Naive thymus-derived CD4-positive, alpha-beta T cell (primary cell): ENCODE measurements around the gene TNFRSF1B. TPM values are rescaled to one million over a fixed set of nuclear protein-coding genes. Genes with fewer than 3 reads are reported as not detected.

ENCODE experiments used
- ATAC-seq: fragments of 150-1000 bp; cut with Tn5 transposase; 2 replicates; pipeline ENCODE4 v1.10.0; 2021; ENCODE audit warnings: mild to moderate bottlenecking, moderate library complexity
- CTCF ChIA-PET: fragments of 350-600 bp; sonication (Branson Sonifier 250); formaldehyde crosslinking; loops from one replicate; lab custom pipeline; 2021; ENCODE audit warnings: antibody characterized with exemption; lab: Charles Lee
- POLR2A ChIA-PET: fragments of 350-600 bp; sonication (Branson Sonifier 250); formaldehyde crosslinking; loops from one replicate; lab custom pipeline; 2021; ENCODE audit warnings: antibody characterized with exemption, inconsistent platforms; lab: Charles Lee
- DNase-seq, 9 donors: peaks; one replicate each; pipeline versions ENCODE4 v3.0.0 to v3.0.0-alpha.2; 2020 to 2022; ENCODE audit warnings: mixed read lengths in 1 of 9
- H3K27ac ChIP-seq: one replicate; pipeline ENCODE4 v1.7.0; 2013; ENCODE audit warnings: mild to moderate bottlenecking, low read depth, low read length, moderate library complexity
- H3K27me3 ChIP-seq, 2 donors: one replicate each; pipeline ENCODE4 v1.7.0; 2013; ENCODE audit warnings: low read length in 2 of 2, mild to moderate bottlenecking in 2 of 2, moderate library complexity in 2 of 2; ENCODE audit not compliant: control insufficient read depth in 2 of 2, insufficient read depth in 2 of 2
- H3K36me3 ChIP-seq, 3 experiments: 1 replicate in 2 of 3; 2 replicates in 1 of 3; pipeline ENCODE4 v1.7.0; 2013; ENCODE audit warnings: low read length in 3 of 3, mild to moderate bottlenecking in 3 of 3, moderate library complexity in 1 of 3; ENCODE audit not compliant: insufficient read depth in 3 of 3, control insufficient read depth in 2 of 3
- H3K4me1 ChIP-seq, 2 donors: one replicate each; pipeline ENCODE4 v1.7.0; 2013; ENCODE audit warnings: low read length in 2 of 2, mild to moderate bottlenecking in 2 of 2, moderate library complexity in 1 of 2; ENCODE audit not compliant: control insufficient read depth in 2 of 2, insufficient read depth in 2 of 2
- H3K4me3 ChIP-seq: 2 replicates; pipeline ENCODE4 v1.7.0; 2013; ENCODE audit warnings: mild to moderate bottlenecking, low read length
- H3K9me3 ChIP-seq, 3 experiments: 1 replicate in 2 of 3; 2 replicates in 1 of 3; pipeline ENCODE4 v1.7.0; 2013; ENCODE audit warnings: low read length in 3 of 3; ENCODE audit not compliant: control insufficient read depth in 2 of 3
- H3K27ac Mint-ChIP-seq, 9 donors: one replicate each; pipeline ENCODE4 v1.8.0; 2020 to 2022; ENCODE audit warnings: mixed read lengths in 9 of 9, mild to moderate bottlenecking in 8 of 9, moderate library complexity in 5 of 9, inconsistent platforms in 2 of 9
- H3K27me3 Mint-ChIP-seq, 5 donors: one replicate each; pipeline ENCODE4 v1.8.0; 2021 to 2022; ENCODE audit warnings: mixed read lengths in 5 of 5, mild to moderate bottlenecking in 1 of 5
- H3K36me3 Mint-ChIP-seq, 5 donors: one replicate each; pipeline ENCODE4 v1.8.0; 2020 to 2022; ENCODE audit warnings: mixed read lengths in 5 of 5, mild to moderate bottlenecking in 3 of 5, inconsistent platforms in 1 of 5
- H3K4me1 Mint-ChIP-seq, 7 donors: one replicate each; pipeline ENCODE4 v1.8.0; 2020 to 2022; ENCODE audit warnings: mixed read lengths in 7 of 7, mild to moderate bottlenecking in 3 of 7, inconsistent platforms in 1 of 7
- H3K4me3 Mint-ChIP-seq, 10 donors: one replicate each; pipeline ENCODE4 v1.8.0; 2020 to 2022; ENCODE audit warnings: mild to moderate bottlenecking in 10 of 10, mixed read lengths in 10 of 10, moderate library complexity in 6 of 10, inconsistent platforms in 2 of 10
- H3K9me3 Mint-ChIP-seq, 11 donors: one replicate each; pipeline ENCODE4 v1.8.0; 2020 to 2022; ENCODE audit warnings: mixed read lengths in 11 of 11, mild to moderate bottlenecking in 4 of 11, inconsistent platforms in 1 of 11, moderate library complexity in 1 of 11
- intact Hi-C, 2 donors: fragments of 100-400 bp; cut with micrococcal nuclease; formaldehyde crosslinking; loops; one replicate each; pipeline ENCODE4 v1.15.1; 2023
- microRNA-seq: library from miRNA; unstranded; fragments of <30 nt; microRNA quantifications from one replicate; pipeline ENCODE4 v1.2.0, GENCODE V29; 2022; ENCODE audit warnings: borderline microRNAs expressed
- polyA plus RNA-seq, 2 donors: library from polyadenylated mRNA; unstranded; fragments of 300-500 nt; fragmentation: Illumina TruSeq; gene quantifications; one replicate each; pipeline ENCODE4 v1.2.3, GENCODE V29; 2021
- total RNA-seq, 6 experiments: library from RNA in 5 of 6; stranded (reverse) in 5 of 6; gene quantifications; 1 replicate in 5 of 6; 2 replicates in 1 of 6; pipeline ENCODE4 v1.2.3 and lab custom pipeline; 2021 to 2026

TNFRSF1B gene
- total and polyA plus RNA-seq, 7 experiments from 2014 or later, result 30.1 to 278 (median 48.2) TPM

GRCh38 chr1:12255913-12256312 lies 89.1 kb downstream of the TNFRSF1B start:
- Histone ChIP-seq H3K27me3 (no peaks in the 10 kb centered on the region), H3K4me1 (no peaks in the 10 kb centered on the region), H3K27ac (no peak overlapping the region), H3K36me3 (peaks cover 18 to 74% (median 29%) of the 10 kb centered on the region in 3 experiments), H3K9me3 (no peaks in the 10 kb centered on the region), H3K4me3 (no peak overlapping the region)
- intact Hi-C loops, result no loop called here
- no peaks in the 10 kb centered on the region for H3K27me3 Mint-ChIP-seq
- peaks cover 10 to 66% (median 38%) of the 10 kb centered on the region in 5 donors for H3K36me3 Mint-ChIP-seq
- ChIA-PET POLR2A (no interaction called here), CTCF (no interaction called here)
- no peaks in the 10 kb centered on the region for H3K9me3 Mint-ChIP-seq
- ATAC-seq (no peak), DNase-seq (no peak)
- no peak overlapping the region for H3K27ac Mint-ChIP-seq
- no peaks in the 10 kb centered on the region for H3K4me1 Mint-ChIP-seq
- H3K4me3 Mint-ChIP-seq, result no peak overlapping the region

DNA sequence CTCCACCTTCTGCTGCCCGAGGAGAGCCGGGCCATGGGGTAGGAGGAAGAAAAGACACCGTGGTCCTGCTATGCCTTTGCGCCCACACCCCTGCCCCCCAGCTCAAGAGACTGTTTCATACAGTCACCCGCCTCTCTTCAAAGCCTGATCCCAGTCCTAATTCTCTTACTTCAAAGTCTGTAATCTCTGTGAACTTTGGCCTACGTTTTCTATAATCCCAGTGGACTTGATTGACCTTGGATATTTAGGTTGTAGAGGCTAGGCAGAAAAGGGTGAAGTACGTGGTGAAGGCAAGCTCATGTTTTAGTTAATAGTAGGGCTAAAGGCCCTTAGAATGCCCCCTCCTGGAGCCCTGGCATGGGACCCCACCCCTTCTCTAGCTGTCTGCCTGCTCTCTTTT lies 91.5 kb downstream of the TNFRSF1B start:
- POLR2A ChIA-PET, result no interaction called here
- no peaks in the 10 kb centered on the region for H3K27me3 ChIP-seq
- no peak for DNase-seq
- no peak overlapping the region for H3K27ac ChIP-seq
- CTCF ChIA-PET, result interaction anchor here (1.7 kb wide), 1 partner anchor 47 kb away, joined by 4 read pairs; no protein-coding TSS in a partner anchor
- no peaks in the 10 kb centered on the region for H3K27me3 Mint-ChIP-seq
- peak overlapping the region in 2 of 9 donors; percentile 21 to 80 for H3K27ac Mint-ChIP-seq
- intact Hi-C loops, result no loop called here
- no peaks in the 10 kb centered on the region for H3K4me1 ChIP-seq
- no peak overlapping the region for H3K4me3 Mint-ChIP-seq
- H3K9me3 ChIP-seq, result no peaks in the 10 kb centered on the region
- peaks cover 31 to 79% (median 32%) of the 10 kb centered on the region in 3 experiments for H3K36me3 ChIP-seq
- ATAC-seq, result no peak
- no peaks in the 10 kb centered on the region for H3K4me1 Mint-ChIP-seq
- no peak overlapping the region for H3K4me3 ChIP-seq
- H3K36me3 Mint-ChIP-seq, result peaks cover 17 to 73% (median 45%) of the 10 kb centered on the region in 5 donors
- no peaks in the 10 kb centered on the region for H3K9me3 Mint-ChIP-seq

Small RNAs within 50 kb of the gene (microRNA-seq; reads per million reads assigned to microRNA genes)
- gene MIR4632 (not detected), gene MIR7846 (not detected)

Other genes with a start within 250 kb of the TNFRSF1B start
- 10 to 100 TPM; 13.3 to 38.1 (median 27.2) TPM for gene KIAA2013, start 240.6 kb upstream of the TNFRSF1B start, total RNA-seq
- 10 to 100 TPM; 19.8 to 37.9 TPM for gene KIAA2013, start 240.6 kb upstream of the TNFRSF1B start, polyA plus RNA-seq
- 10 to 100 TPM in 2 of 5 experiments, 1 to 10 TPM in 3; 3.6 to 24.2 (median 4.8) TPM for gene PLOD1, start 232.3 kb upstream of the TNFRSF1B start, total RNA-seq
- 1 to 10 TPM; 1.8 to 2.7 TPM for gene PLOD1, start 232.3 kb upstream of the TNFRSF1B start, polyA plus RNA-seq
- gene MFN2, start 186.5 kb upstream of the TNFRSF1B start, total RNA-seq, result 10 to 100 TPM; 40.2 to 58.6 (median 44.8) TPM
- 10 to 100 TPM; 29.5 to 42.8 TPM for gene MFN2, start 186.5 kb upstream of the TNFRSF1B start, polyA plus RNA-seq
- gene MIIP, start 147.5 kb upstream of the TNFRSF1B start, total RNA-seq, result 10 to 100 TPM; 23.7 to 87.7 (median 34.1) TPM
- 10 to 100 TPM; 19.2 to 26.5 TPM for gene MIIP, start 147.5 kb upstream of the TNFRSF1B start, polyA plus RNA-seq
- gene TNFRSF8, start 103.7 kb upstream of the TNFRSF1B start, total RNA-seq, result 10 to 100 TPM in 1 of 5 experiments, 1 to 10 TPM in 1, under 1 TPM in 1, not detected in 2; 0.56 to 29.3 (median 4.0) TPM
- not detected for gene TNFRSF8, start 103.7 kb upstream of the TNFRSF1B start, polyA plus RNA-seq
- gene VPS13D, start 63.0 kb downstream of the TNFRSF1B start, total RNA-seq, result 10 to 100 TPM; 43.8 to 94.4 (median 77.3) TPM
- 10 to 100 TPM in 1 of 2 donors, 1 to 10 TPM in 1; 6.5 to 13.5 TPM for gene VPS13D, start 63.0 kb downstream of the TNFRSF1B start, polyA plus RNA-seq